Fibroblast of peridontal ligament (primary cell): ENCODE measurements around the gene PPP1R1B.

Source experiments
- DNase-seq: peaks from one replicate; pipeline ENCODE4 v3.0.0-alpha.2; 2010; ENCODE audit errors: extremely low read depth

Gene PPP1R1B

DNA sequence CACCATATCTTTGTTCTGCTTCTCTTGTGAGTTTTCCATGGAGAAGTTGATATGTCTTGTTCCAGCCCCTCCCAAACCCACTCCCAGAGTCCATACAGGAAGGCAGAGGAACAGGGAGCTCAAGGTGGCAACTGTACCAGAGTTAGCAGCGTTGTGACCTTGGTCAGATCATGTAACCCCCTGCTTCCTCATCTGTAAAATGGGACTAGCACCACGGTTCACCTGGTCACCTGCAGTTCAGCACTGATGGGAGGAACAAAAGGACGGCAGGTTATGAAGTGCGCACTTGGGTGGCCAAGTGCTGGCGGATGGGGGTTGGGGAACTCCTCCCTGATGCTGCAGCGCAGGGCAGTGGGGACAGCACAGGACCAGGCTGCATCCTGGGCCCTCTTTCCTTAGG, 11.3 kb upstream of the PPP1R1B start:
- DNase-seq: no peak

- no peak for DNase-seq
Measured at GRCh38 chr17:39617100-39617445, 9.7 kb upstream of the PPP1R1B start.

DNA sequence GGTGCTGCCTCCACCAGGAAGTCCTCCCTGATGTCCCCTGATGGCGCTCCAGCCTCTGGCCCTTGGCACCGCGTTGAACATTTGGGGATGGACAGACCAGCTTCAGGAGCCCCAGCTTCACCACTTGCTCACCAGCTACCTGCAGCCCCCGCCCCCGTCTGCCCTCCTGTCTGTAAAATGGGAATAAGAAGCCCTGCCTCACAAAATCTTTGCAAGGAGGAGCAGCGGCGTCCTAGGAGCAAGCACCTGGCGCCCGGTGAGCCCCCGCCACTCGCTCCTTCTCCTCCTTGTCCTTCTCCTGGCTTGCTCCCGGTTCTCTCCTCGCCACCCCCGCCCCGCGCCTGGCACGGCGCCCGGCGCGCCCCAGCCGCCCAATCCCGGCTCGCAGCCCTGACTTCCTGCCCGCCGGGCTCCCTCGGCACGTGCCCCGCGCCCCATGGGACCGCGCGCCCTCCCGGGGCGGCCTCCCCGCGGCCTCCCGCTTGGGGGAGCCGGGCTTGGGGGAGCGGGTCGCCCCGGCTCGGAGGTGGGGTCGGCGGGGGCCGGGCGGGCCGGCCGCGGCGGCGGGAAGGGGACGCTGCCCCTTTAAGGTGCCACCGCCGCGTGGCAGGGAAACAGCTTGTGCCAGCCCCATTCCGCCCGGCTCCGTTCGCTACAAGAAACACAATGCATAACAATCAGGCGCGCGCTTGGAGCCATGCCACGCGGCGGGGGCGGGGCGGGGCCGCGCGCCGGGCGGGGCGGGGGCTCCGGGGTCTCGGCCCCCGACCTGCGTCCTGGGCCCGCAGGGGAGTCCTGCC, 9.1 kb upstream of the PPP1R1B start:
- DNase-seq: peak; percentile 30

DNA sequence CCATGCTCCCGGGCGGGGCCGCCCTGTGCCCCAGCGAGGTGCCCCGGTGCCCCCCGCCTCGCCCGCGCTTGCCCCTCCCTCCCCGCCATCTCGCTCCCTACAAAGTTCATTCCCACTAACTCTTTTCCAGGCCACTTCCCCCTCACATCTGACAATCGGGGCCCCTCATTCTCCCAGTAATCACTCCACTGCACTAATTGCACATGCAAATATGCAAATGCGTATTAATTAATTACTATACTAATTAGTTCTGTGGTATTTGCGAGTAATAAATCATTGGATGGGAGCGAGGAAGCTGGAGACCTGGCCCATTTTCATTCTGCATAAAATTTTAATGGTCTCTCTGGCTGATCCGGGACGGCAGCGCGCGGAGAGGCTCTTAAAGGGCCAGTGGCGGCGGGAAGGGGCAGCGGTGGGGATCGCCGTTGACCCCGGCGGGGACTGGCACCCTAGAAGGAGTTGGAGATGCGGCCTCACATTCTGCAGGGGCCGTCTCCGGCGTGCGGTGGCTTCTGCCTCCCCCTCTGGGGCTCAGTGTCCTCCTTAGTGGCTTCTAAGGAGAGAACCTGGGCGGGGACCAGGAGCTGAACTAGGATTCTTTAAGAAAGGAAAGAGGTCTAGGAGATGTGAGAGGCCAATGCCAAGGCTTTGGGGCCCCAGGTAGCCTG, 8.4 kb upstream of the PPP1R1B start:
- peak; percentile 6 for DNase-seq

- DNase-seq: no peak
Measured at GRCh38 chr17:39618956-39619785, 7.6 kb upstream of the PPP1R1B start.

DNA sequence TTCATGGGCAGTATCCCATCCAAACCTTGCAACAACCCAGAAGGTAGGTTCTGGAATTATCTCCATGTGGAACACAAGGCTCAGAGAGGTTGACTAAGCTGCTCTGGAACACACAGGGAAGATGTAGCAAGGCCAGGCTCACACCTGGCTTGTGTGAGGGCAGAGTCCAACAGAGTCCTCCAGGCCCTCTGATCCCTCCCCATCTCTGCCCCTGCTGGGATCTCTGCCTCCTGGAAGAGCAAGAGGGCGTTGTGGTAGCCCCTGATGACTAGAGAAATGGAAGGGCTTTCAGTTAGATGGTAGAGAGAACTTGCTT, 7.0 kb upstream of the PPP1R1B start:
- no peak for DNase-seq

GRCh38 chr17:39621523-39622379, 5.0 kb upstream of the PPP1R1B start:
- DNase-seq: peak; percentile 78

DNA sequence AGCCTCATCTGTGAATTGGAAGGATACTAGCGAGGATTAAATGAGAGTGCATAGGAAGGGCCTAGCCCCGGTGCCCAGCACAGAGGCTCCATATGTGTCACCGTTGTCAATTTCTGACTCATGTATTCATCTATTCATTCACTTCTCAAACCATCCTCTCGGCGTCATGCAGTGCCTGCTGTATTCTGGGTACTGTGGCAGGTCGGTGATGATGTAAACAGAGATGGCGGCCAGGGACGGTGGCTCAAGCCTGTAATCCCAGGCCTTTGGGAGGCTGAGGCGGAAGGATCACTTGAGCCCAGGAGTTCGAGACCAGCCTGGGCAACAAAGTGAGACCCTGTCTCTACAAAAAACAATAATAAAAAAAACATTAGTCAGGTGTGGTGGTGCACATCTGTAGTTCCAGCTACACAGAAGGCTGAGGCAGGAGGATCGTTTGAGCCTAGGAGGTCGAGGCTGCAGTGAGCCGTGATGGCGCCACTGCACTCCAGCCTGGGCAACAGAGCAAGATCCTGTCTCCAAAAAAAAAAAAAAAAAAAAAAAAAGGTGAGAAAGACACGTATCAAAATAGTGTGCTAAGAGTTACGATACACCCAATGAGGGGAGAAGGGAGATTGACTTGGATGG, 4.3 kb upstream of the PPP1R1B start:
- DNase-seq: no peak

- DNase-seq: peak; percentile 60
Measured at GRCh38 chr17:39623356-39623950, 3.3 kb upstream of the PPP1R1B start.

GRCh38 chr17:39624313-39624712, 2.4 kb upstream of the PPP1R1B start:
- no peak for DNase-seq

DNA sequence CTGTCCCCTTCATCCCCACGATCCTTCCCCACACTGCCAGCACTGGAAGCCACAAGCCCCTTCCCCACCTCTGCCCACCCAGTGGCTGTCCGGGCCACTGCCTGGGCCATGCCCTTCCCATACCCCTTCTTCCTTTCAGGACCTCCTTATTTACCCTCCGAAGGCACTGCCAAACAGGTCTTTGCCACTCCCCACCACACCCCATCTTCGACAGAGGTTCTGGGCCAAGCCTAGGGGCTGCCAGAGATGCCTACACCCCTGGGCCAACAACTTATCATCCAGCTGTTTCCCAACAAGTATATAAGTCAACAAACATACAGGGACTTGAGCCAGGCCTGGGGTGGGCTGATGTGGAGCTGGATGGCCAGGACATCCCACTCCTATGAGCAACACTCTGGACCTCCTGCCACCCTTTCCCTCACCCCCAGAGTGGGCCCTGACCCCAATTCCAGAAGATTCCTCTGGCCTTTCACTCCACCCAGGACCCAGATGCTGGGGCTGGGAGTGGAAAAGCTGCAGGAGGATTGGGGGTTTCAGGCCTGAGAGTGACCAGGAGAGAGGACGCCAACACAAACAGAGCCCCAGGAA, 1.5 kb upstream of the PPP1R1B start:
- DNase-seq: no peak

- no peak for DNase-seq
Measured at GRCh38 chr17:39627047-39627711, 427 bp downstream of the PPP1R1B start.

DNA sequence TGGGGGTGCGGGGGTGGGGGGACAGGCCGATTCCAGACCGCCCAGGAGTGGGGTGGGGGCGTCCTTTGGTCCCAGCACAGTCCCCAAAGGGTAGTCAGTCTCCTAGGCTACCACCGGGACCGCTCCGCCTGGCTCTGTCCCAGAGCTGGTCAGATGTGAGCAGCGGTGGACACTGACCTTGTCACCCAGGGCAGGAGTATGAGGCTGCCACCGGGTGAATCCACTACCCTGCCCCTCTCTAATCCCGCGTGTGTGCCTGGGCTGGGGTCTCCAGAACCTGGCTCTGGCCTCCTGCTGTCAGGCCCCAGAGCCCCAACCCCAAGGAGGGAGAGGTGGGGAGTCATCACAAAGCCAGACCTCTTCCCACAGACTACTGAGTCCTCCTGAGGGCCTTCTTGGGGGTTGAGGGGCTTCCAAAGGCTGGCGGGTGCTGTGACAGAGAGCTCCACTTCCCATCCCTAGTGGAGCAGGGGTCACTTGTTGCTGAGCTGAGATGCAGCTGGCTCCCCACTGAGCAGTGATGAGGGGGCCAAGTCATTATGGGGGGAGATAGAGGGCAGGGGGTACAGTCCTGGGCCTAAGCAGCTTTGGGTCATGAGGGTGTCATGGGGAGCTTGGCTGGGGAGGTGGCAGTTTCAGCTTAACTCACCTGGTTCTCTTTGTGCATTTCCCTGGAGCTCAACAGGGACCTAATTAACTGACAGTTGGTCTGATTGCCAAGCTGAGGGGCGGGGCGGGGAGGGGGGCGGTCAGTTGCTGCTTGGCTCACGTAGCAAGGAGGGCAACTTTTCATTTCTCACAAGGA, 1.2 kb downstream of the PPP1R1B start:
- no peak for DNase-seq

- no peak for DNase-seq
Measured at GRCh38 chr17:39628655-39629493, 2.1 kb downstream of the PPP1R1B start.

DNA sequence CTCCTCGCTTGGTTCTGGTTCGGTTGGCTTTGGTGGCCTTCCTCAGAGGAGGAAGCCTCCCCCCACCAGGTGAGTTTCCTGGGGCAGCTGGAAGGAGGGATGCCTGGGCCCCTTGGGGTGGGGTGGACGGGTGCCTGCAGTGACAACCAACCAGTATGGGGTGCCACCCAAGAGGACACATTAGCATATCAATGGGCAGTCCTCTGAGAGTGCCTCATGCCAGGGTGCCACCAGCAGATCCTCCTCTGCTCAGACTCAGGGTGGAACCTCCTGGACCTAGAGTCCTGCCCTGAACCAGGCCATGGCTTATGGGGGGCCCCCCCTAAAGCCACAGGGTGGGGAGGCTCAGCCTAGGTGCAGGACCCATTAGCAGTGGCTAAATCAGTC, 2.7 kb downstream of the PPP1R1B start:
- DNase-seq: no peak

GRCh38 chr17:39629898-39630297, 3.1 kb downstream of the PPP1R1B start:
- DNase-seq: no peak

DNA sequence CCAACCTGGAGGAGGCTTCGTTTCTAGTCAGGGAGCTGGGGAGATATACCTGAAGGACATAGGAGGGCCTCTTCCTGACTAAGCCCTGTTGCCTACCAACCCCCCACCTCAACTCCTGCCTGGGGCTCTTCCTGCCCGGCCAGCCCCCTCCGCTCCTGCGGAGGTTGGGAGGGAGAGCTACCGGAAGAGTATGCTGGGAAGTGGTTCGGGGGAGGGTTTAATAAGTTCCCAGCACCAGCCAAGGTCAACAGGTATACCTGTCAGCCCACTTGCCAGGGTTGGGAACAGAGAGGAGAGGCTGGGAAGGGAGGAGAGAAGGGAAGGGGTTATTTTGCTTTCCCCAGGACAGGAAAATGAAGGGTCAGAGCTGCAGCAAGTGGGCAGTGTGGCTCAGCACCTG, 4.7 kb downstream of the PPP1R1B start:
- DNase-seq: no peak
